Measurements from ENCODE around the gene EZR. TPM values are rescaled to one million over a fixed set of nuclear protein-coding genes. Genes with fewer than 3 reads are reported as not detected.

Gene EZR
- 62.5 TPM for polyA plus RNA-seq (2013, experiment 1 of 2; ENCODE audit: insufficient read length)
- polyA plus RNA-seq (2013, experiment 2 of 2; ENCODE audit: insufficient read length): 64.5 TPM

DNA sequence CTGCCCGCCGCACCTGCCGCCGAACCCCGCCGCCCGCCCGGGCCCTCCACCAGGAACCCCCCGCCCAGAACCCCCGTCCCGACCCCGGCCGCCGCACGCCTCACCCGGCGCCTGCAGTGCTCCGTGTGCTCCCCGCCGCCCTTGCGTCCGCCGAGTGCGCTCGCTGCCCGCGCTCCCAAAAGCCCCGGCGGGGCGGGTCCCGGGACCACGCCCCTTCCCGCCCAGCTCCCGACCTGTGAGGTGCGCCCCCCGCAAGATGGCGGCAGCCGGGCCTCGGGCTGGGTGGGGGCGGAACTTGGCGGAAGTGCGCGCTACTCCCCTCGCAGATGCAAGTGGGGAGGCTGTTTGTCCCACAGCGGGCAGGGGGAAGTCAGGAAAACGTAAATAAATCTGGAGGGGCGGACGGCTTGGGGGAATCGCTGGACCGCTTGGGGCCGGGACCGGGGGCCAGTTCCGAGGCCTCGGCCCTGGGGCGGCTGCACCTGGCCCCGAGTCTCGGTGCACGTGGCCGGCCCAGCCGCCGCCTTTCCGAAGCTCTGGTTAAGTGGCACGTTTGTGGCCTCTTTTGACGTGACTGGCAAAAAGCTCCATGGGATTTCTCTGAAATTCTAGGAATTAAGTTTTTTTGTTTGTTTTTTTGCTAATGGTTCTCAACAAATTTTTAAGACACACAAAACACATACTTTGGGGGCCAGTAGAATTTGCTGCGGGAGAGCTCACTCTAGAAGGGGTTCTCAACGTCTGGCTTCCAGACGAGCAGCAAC lies at the start of gene EZR:
Gene EZR, minus strand, starts transcription at position 156 of the 764 bp plus-strand sequence. CDS start 1,275 bp downstream, outside the sequence.
- peak; percentile 67 for DNase-seq

DNA sequence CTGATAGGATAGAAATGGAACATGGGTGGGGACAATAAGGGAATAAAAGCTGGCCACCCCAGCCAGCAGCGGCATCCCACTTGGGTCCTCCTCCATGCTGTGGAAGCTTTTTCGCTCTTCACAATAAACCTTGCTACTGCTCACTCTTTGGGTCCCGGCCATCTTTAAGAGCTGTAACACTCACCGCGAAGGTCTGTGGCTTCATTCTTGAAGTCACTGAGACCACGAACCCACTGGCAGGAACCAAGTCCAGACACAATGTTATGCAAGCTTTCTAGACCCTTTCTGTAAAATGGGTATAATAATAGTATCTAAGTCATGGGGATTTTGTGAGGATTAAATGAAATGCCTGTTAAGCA lies 48.9 kb upstream of the EZR start:
- no peak for DNase-seq

- DNase-seq: no peak
These were observed 48.4 kb upstream of the EZR start for GRCh38 chr6:158867381-158868121.

DNA sequence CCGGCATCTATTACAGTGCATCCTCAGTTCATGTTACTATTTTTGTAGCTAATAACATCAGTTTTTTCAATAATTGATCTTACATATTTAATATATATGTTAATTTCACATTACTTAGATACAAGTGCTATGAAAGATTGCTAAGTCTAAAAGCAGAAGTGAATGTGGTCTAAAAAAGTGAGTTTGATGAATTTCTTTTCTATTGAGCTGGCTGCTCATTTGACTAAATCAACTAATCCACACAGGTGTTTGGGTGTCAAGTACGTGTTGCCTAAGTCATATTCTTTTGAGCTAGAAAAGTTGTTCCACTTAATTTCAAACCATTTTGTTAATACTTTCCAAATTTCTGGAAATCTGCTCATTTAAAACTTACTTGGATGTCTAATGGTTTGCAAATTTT lies 46.6 kb upstream of the EZR start:
- DNase-seq: no peak

GRCh38 chr6:158863646-158864045 lies 44.5 kb upstream of the EZR start:
- peak; percentile 65 for DNase-seq

- no peak for DNase-seq
These were observed 42.7 kb upstream of the EZR start for GRCh38 chr6:158861686-158862381.

GRCh38 chr6:158860279-158860865 lies 41.2 kb upstream of the EZR start:
- no peak for DNase-seq

DNA sequence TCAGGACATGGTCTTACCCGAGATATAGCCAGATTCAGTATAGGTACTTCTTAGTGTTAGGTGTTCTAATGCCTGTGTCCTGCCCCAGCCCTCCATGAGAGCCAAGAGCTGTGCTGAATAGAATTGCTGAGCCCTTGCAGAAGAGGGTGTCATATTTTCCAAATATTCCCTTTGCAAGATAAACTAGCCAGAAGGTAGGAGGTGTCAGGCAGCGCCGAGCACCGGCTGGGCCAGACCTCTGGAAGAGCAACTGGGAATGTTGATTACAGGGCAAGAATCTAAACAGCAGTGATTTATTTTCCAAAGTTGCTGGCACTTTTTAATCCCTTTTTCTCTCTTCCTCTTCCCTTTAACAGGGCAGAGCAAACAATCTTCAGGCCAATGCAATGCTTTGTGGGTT lies 37.1 kb upstream of the EZR start:
- no peak for DNase-seq

DNA sequence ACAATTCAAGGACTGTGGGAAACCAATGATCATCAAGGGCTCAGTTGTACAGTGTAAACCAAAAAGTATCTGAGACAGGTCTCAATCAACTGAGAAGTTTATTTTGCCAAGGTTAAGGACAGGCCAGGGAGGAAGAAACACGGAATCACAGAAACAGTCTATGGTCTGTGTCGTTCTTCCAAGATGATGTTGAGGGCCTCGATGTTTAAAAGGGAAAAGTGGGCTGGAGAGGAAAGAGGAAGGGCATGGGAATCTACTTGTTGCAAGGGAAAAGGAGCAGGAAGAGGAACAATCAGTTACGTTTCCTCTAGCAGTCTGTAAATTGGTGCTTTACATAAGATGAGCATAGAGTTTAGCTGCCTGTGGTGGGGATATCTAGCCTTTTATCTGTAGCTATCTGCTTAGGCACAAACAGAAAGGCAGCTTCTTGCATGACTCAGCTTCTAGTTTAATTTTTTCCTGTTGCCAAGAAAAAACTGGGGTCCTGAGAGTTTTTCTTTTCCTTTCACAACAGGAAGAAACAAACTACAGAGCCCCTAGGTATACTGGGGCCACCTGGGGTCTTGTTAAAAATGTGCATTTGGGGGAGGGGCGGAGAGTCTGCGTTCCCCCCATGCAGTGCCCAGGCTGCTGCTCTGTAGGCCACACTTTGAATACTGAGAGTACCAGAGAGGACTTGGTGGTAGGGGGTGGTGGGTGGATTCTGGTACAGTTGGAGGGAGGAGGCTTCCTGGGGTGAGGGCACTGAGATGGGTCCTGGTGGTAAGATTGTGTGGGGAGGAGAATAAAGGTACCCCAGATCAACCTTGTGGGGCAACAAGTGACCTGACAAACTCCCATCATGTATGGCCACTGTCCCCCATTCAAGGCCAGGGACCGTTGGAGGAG lies 35.3 kb upstream of the EZR start:
- peak; percentile 42 for DNase-seq

GRCh38 chr6:158853880-158854213 lies 34.7 kb upstream of the EZR start:
- DNase-seq: no peak

DNA sequence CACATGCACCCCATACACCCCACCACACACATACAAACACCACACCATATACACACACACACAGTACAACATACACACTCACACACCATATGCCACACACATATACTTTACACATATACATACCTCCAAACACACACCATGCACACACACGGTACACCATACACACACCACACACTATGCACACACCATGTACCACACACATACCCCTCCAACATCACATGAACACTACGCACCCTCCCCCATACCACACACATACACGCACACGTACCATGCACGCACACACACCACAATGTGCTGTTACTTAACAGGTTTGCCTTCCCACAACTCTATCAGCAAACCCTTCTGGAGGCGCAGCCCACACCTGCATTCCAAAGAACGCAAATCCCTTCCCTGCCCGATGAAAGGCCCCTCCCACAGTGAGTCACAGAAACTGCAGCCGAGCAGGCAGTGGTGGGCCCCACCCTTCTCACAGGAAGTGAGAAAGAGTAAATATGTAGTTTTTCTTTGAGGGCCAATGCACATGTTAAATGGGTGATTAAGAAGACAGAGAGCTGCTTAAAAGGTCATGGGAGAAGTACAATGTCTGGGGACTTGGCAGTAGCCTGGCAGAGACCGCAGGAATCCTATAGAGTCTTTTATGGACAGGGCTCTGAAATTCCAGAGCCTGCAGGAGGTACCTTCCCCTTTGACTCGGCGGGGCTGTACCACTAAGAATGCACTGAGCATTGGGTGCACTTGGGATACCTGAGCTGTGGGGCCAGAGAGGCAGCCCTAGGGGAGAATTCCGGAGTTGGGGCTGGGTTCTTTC lies 34.1 kb upstream of the EZR start:
- DNase-seq: peak; percentile 87

DNA sequence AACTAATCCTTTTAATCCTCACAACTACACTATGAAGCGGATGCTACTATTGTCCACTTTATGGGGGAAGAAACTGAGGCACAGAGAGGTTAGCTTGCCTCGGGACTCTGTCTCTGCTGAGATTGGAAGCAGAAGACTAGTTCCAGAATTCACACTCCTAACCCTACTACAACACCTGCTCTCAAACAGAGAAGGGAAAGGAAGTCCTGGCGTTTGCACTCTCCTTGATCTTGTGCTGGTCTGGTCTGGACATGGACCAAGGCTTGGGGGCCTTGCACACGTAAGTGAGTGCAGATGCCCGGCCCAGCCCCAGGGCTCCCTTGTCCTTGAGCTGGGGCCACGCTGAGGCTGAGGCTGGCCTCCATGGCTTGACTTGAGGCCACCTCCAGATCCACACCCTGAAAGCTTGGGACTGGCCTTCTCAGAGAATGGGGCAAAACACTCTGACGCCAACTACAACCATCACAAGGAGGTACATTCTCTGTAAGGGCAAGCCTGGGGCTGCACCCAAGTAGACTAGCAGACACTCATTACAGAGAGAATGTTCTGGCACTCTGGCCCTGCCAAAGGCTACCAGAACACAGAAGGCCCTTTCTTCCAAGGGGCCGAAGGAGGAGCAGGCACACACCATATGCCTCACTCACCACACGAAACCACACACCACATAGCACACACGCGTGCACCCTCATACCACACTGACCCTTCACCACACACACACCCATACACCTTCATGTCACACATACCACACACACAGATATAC lies 33.3 kb upstream of the EZR start:
- no peak for DNase-seq

DNA sequence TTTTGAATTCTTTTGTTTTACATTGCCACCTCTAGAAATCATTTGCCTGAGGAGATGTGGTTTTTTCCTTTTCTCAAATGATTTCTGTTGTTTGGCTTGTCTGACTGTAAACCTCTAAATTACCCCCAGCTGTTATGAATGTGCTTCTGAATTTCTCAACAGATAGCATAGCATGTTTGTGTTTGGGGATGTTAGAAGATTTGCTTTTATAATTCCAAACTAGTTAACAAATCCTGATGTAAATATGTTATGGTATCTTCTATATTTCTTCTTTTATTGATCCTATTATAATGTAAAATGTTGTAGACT lies 31.6 kb upstream of the EZR start:
- DNase-seq: peak; percentile 50

DNA sequence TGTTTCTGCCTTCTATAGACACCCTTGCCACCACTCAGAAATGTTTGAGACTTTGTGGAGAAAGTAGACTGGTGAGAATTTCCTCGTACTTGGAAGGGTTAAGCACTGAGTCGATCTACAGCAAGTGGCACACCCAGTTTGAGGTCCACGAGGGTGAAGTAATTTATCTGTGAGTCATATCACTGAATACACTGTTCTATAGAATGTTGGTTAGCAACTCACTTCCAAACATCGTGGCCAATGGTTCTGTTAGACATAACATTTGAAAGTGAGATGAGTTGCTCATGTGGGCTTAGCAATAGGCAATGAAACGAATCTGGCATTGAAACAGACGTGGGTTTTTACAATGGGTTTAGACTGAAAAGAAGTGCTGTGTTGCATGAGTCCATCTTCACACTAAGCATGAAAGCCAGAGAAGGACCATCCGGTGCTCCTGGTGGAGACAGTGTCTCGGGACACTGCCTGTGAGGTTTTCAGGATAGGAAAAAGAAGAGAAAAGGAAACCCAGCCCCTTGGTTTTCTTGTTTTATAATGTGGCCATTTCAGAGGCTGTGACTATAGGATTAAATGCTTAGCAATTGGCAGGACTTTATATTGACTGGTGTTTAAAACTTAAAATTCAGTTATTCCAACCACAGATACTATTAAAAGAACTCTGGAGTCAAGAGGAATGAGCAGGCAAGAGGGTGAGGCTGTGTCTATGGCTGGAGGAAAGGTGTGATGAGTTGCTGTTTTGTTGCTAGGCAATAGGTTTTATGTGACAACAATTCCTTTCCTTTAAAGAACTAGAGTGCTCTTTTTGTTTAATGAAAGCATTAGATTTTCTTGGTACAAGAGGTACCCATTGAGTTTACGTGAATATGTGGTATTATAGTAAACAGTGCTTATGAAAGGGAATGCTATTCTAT lies 31.0 kb upstream of the EZR start:
- peak; percentile 96 for DNase-seq

- DNase-seq: no peak
These were observed 29.3 kb upstream of the EZR start for GRCh38 chr6:158848490-158848895.

DNA sequence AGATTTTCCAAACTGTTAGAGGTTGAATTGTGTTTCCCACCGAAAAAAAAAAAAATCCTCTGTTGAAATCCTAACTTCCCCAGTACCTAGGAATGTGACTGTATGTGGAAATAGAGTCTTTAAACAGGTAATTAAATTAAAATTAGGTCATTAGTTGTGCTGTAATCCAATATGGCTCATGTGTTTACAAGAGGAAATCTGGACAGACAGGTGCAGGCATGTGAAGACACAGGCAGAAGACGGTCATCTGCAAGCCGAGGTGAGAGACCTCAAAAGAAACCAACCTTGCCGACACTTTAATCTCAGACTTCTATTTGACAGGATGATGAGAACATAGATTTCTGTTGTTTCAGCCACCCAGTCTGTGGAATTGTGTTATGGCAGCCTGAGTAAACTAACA lies 28.6 kb upstream of the EZR start:
- DNase-seq: no peak

DNA sequence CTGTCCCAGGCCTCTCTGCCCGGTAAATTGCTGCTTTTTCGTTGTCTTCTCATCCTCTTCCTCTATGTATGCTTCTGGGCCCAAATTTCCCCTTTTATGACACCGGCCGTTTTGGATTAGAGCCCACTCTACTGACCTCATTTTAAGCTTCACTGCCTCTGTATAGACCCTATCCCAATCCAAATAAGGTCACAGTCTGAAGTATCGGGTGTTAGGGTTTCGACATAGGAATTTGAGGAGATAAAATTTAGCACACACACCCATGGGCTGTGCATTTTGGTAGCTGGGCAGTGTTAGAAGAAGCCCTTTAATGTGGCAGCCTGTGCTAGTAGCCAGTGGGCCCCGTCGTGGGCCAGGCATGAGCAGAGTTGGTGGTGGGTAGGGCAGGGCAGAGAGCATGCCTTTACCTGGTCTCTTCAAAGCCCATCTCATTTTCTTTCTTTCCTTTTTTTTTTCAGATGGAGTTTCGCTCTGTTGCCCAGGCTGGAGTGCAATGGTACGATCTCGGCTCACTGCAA lies 27.9 kb upstream of the EZR start:
- no peak for DNase-seq

DNA sequence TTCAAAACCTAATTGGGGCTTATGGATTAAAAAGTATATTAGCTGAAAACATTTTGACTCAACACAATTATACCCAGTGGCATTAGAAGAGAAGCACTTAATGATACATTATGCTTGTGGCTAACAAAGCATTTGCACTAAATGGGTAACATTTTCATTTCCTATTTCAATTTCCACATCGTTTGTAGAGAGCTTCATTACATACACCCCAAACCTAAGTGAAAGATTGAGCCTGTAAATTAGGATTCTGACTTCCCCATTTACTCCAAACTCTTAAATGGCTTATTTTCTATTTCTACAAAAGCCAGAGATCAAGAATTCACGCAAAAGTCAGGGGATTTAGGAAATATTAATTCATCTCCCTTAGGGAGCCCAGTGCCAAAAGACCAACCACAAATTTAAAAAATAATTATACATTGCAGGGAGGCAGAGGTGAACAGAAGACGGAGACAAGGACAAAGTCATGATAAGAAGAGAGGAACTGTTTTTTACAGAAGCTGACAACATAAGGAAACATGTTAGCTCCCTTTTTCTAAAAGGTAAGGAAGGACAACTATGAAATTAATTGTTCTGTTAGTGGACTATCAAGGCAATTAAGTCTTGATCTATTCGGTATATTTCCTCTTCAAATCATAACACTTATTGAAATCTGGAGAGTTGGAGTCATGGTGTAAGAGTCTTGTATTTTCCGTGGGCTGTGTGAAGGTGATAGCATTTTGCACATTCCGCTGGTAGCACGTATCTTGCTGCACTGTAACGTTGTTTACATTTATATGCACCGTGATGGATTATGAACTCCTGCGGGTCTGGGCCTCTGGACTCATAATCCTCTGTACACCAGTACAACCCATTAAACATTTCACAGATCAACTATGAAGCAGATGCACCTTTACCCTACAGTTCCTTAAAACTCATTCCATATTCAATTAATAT lies 24.8 kb upstream of the EZR start:
- DNase-seq: no peak
